ENCODE measurements around the gene SPATA32.
"Not testable (repeated sequence)": the region's sequence is repeated elsewhere in the genome, so short reads cannot be mapped to it uniquely, and the experiment has no call there.

Gene SPATA32

DNA sequence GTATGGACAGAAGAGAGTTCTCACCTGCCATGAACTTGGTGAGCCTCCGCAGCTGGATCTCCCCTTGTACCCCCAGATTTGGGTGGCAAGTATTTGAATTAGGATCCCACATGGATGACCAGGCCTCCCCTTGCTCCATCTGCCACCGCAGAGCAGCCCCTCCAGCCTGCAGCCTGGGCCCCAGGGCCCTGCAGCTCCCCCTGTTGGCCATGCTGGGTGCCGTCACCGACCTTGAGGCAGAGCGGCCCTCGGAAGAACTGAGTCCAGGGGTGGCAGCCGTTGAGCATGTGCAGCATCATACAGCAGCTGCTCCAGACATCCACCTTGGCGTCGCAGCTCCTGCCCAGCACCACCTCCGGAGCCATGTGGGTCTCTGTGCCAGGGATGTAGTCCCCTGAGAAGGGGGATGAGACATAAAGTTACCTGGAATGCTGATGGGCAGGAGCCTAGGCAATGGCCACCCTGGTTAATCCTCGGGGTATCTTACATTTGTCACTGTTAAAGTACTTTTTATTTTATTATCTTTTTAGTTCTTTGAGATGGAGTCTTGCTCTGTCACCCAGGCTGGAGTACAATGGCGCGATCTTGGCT, 9.0 kb upstream of the SPATA32 start:
- DNase-seq: peak; percentile 47

DNA sequence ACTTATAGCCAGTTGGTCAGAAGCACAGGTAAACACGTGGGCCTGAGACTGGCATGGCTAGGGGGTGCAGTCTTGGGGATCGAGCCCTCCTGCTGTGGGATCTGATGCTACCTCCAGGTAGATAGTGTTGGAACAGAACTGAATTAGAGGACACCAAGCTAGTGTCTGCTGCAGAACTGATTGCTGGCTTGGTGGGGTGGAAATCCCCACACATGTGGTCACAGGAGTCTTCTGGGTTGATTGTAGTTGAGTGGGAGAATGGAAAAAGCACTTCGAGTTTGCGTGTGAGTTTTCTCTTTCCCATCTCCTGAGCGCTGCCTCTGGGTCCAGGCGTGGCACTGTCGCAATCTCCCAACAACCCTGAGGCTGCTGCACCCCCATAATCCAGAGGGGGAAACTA, 8.0 kb upstream of the SPATA32 start:
- no peak for DNase-seq

DNA sequence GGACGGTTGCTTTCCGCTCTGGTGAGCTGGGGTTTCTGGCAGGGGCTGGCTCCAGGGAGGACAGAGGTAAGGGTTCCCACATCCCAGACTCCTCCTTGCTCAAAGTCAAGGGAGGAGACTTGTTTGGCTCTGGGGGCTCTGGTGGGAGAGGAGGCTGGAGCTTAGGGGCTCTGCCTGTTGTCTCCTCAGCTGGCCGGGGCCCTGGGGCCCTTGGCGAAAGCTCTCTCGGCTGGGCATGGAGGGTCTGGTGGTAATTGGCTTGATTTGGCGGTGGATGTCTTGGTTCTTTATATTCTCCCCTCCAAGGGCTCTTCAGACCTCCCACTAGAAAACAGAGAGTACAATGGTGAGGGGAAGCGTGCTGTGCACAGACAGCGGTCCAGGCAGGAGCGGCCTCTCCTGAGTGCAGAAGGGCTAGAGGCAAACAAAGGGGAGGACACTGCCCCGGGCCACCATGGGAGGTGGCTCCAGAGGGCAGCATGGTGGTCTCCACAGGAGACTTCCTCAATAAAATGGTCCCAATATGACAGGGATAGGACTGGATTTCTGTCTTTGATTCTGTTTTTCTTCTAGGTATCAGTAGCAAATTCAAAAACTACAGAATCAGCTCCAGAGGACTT, 5.7 kb upstream of the SPATA32 start:
- DNase-seq: no peak

DNA sequence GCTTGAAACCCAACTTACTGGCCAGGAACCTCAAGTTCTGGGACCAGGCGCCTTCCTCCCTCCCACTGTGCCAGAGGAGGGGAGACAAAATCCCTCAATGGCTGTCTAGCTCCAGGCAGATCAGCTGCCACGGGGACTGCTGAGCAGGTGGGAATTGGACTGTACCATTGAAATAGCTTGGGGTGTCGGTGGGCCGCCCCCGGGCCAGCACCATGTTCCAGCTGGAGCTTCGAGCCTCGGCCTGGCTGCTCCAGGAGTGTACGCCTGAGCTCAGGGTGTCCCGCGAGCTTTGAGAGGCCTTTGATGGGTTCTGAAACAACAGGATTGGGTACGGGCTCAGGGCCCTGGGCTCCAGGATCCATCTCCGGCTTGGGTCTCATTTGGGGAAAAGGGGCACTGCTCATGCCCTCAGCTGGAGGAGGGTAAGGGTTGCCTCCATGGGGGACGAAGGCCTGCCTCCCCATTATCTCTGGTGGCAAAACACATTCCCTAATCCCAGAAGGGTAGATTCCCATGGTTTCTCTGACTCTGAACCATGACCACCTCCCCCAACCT, 4.6 kb upstream of the SPATA32 start:
- DNase-seq: no peak

DNA sequence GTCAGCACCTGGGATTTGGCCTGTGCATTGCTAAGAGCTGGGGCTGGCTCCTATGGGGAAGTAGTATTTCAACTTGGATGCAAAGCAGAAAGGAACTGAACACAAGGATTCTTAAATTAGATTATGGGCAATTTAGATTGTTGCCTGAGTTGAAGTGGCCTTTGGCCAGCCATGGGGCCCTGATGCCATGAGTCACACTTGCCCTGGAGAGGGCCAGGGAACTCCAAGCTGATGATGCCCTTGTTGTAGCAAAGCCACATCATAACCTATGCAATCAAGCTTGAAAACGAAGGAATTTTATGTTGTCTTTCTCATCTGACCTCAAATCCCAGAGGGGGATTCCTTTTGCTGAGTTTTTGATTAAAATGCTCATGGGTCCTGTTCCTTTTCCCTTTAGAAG, 3.9 kb upstream of the SPATA32 start:
- no peak for DNase-seq

DNA sequence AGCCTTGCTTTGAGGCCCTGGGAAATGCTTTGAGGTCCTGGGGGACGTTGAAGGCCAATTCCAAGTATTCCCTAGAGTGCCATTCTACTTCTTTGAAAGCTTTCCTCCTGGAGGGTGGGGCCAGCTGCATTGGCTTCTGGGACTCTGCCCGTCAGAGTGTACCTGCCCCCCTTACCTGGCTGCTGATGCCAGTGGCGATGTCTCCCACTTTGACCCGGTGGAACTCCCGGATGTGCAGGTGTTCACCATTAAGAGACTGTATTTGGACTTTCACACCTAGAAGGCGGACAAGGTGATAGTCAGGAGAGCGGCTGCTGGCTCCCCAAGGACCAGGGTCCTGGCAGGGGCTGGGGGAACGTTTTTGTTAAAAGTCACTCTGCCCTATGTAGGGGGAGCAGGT, 3.1 kb upstream of the SPATA32 start:
- DNase-seq: no peak

DNA sequence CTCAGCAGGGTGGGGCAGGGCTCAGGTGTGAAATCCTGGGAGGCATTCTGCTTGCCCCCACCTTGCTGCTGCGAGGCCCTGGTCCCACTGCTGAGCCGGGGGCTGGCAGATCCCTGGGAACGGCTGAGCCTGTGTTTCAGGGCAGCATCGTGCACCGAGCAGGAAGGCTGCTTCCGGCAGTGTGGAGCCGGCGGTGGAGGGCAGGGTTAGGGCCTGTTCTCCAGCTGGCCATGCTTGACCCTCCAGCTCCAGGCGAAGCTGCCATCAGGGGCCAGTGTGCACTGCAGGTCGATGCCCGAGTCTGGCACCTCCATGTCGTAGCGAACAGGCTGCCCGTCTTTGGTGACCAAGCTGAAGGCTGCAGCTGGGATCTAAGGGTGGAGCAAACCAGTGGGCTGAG, 2.5 kb upstream of the SPATA32 start:
- no peak for DNase-seq

DNA sequence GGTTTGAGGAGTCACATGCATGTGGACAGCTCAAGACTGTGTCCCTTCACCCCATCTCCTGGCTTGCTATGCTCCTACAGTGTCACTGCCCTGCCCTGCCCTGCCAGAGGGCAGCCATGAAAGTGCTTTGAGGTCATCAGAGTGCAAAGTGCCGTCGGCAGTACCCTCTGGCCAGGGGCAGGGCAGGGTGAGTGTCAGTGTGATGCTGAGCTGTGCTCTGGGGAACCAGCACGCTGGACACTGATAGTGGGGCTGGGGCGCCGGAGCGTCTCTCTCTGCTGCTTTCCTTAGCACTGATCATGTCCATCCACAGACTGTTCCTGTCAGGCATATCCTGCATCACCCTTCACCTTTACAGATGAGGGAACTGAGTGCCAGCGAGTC, 1.6 kb upstream of the SPATA32 start:
- no peak for DNase-seq

DNA sequence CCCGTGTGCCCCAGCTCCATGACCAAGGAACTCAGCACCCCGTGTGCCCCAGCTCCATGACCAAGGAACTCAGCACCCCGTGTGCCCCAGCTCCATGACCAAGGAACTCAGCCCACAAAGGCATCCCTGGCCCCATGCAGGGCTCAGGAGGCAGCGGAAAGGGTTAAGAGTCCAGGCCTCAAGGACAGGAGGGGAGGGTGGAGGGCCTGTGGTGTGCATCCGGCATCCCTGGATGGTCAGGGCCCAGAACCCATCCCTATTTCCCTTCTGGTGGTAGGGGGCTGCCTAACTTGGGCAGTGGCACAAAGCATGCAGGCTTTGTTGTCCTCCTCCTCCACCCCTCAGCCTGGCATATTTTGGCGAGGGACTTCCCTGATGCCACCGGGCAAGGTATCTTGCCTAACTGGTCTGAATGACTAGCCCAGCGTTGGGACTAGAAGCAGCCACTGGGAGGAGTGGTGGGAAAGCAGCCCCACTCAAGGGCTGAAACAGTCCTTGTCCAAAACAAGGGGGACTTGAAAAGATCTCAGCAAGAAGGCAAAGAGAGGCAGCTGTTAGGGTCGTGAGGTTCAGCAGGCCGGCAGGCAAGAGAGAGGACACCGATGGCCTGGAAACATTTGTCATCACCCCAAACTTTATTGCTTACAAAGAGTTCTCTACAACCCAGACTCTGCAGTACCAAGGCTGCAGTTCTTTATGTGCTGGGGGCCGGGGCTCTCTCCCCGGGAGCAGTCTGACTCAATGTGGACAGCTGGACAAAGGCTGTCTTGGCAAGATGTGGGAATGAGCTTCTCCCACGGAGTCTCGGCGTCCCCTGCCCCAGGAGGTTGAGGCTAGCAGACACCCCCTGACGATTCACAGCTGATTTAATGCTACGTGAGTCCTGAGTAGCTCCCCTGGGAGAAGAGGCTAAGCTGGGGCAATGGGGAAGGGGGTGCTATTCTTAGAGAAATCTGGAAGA, 902 bp upstream of the SPATA32 start:
- no peak for DNase-seq

DNA sequence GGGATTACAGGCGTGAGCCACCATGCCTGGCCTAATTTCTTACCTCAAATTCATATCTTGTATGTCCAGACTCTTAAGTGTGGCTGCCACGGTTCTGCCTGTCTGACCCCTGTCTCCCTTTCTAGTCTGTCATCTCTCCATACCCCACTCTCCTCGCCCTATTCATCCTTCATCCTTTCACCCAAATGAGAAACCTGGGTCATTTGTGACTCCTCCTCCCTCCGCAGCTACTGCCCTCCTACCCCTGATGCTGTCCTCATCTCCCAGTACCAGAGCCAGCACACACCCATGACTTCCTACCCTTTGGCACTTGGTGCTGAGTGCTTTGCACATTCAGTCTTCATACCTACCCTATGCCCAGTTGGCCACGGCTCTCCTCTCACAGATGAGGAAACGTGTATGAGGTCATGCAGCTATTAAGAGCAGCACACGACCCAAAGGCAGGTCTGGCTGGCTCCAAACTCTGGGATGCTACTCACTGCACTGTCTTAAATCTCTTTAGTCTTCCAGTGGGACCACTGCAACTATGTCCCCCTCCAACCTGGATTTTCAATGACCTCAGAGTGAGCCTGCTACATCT, 1.6 kb downstream of the SPATA32 start:
- no peak for DNase-seq

DNA sequence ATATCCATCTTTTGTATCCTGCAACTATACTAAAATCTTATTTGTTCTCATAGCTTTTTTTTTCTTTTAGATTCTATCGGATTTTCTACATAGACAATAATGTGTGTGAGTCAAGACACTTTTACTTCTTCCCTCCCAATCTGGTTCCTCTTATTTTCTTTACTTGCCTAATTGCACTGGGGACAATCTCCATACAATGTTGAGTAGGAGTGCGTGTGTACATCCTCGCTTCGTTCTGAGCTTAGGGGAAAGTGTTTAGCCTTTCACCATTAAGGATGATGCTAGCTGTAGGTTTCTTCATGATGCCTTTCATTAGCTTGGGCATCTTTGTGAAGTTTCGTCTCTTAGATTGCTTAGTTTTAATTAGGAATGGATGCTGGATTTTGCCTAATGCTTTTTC, 2.9 kb downstream of the SPATA32 start:
- DNase-seq: no peak

DNA sequence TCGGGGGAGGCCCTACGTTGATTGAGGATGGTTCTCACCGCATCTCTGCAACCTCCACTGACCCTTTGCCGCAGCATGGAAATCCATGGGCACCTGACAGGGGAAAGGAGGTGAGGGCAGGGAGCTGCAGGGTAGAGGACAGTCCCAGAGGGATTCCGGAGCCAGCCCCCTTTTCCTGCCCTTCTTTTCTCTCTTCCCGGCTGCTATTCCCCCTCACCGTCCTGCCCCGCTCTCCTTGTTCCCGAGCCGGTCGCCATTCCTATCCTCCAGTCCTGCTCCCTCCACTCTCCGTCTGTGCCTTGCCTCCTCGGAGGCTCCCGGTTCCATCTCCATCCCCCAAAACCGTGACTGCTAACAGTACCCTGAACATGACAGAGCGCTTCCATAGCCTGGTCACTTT, 4.8 kb downstream of the SPATA32 start:
- DNase-seq: no peak

DNA sequence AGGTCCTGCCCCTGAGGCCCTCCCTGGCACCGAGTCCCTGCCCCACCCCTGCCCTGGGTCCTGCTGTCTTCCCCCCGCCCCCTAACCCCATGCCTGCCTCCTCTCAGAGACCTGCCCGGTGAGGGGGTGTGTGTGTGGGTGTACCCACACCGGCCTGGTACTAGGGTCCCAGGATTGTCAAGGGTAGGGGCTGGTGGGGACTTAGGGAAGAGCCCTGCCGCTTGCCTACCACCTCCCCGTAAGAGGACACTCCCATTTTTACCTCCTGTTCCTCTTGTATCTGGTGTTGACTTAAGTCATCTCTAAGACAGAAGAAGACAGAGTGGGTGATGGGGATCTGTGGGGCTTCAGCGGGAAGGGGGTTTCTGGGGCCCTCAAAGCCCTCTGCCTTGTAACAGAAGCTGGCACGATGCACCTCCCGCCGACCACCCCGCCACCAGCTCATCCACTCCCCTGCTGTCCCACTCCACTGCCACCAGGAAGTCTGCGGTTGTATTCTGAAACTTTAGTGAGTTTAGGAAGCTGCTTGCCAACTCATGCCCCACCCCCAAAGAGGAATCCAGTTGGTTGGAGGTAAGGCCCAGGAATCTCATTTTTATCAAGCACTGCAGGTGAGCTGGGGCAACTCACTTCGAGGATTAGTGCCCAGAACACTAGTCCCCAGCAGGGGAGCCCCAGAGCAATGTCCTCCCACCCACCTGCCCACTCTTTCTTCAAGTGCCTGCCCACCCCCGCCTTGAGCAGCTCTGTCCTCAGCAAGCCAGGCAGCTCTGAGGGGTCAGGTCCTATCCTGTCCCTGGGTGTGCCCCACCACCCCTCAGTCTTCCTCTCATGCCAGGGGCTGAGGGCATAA, 5.6 kb downstream of the SPATA32 start:
- no peak for DNase-seq

DNA sequence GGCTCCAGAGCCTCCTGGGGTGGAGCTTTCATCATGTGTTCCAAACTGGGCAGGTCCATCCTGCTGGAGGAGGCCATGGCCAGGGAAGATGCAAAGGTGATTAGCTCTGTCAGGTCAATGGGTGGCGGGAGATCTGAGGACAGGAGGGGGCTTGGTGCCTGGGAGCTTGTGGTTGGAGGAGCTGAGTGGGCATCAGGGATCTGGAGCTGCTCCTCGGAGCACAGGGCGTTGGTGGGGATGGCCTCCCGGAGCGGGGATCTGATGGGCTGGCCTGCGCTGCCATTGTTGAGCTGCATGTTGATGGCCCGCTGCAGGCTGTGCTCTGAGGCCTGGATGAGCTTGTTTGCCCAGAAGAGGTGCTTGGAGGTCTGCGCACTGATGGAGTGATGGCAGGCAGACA, 6.5 kb downstream of the SPATA32 start:
- no peak for DNase-seq

DNA sequence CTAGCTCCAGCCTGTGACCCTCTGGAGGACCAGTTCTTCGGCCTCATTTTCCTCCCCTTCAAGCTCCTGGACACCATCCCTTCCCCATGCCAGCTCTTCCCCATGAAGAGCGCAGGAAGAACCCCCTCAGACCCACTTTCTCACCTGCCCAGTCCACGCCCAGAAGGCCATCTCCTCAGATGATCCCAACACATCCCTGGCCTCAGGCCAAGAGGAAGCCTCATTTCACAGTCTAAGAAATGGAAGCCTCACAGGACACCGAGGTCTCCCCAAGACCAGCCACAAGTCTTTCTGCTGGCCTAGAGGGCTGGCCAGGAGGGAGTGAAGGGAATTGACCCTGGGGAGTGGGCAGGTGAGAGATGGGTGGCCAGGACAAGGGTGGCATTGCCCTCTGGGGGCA, 8.0 kb downstream of the SPATA32 start:
- no peak for DNase-seq

DNA sequence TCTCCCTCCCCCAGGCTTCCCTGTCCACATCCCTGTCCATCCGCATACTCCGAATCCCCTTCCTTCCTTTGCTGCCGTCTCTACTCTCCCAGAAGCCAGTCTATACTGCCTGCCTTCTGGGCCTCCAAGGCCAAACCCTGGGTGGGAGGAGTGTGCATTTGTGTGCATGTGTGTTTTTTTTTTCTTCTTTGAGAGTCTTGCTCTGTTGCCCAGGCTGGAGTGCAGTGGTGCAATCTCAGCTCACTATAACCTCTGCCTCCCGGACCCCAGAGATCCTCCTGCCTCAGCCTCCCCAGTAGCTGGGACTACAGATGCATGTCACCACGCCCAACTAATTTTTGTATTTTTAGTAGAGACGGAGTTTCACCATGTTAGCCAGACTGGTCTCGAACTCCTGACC, 8.7 kb downstream of the SPATA32 start:
- DNase-seq: not testable (repeated sequence)

DNA sequence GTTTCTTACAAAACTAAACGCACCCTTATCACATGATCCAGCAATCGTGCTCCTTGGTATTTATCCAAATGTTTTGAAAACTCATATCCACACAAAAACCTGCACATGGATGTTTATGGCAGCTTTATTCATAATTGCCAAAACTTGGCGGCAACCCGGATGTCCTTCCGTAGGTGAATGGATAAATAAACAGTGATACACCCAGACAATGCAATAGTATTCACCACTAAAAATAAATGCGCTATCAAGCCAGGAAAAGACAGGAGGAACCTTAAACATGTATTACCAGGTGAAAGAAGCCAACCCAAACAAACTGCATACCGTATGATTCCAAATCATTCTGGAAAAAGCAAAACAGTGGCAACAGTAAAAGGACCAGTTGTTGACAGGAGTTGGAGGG, 10.0 kb downstream of the SPATA32 start:
- DNase-seq: no peak

DNA sequence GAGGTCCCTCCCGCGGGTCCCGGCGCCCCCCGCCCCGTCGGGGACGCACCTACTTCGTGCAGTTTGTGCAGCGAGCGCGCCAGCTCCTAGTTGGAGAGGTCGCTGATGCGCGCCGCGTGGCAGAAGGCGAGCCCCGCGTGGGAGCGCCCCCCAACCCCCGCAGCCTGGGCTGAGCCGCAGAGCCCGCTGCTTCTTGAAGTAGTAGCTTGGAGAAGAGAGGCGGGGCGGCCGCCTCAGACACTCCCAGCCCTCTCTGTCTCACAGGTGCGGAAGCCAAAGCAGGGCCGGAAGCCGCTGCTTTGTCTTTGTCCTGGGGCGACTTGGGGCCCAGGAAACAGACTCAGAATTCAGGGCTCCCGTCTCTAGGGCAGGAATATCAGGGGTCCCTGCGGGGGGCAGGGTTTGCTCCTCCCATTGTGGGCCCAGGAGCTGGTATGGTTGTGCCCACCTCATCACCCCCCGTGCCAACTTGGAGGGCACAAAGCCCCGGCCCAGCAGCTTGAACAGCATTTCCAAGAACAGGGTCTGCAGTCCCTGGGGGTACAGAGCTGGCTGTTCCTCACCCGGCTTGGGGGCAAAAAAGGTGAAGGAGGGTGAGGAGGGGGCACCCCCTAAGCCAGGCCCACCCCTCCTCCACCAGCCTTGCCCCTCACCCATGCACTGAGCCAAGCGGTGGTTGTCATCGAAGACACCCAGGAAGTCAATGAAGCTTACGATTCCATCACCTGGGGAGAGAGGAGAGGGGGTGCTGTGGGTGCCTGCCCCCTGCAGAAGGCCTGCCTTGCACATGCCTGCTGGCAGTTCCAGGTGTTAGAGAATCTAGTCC, 13.5 kb downstream of the SPATA32 start:
- peak; percentile 75 for DNase-seq

DNA sequence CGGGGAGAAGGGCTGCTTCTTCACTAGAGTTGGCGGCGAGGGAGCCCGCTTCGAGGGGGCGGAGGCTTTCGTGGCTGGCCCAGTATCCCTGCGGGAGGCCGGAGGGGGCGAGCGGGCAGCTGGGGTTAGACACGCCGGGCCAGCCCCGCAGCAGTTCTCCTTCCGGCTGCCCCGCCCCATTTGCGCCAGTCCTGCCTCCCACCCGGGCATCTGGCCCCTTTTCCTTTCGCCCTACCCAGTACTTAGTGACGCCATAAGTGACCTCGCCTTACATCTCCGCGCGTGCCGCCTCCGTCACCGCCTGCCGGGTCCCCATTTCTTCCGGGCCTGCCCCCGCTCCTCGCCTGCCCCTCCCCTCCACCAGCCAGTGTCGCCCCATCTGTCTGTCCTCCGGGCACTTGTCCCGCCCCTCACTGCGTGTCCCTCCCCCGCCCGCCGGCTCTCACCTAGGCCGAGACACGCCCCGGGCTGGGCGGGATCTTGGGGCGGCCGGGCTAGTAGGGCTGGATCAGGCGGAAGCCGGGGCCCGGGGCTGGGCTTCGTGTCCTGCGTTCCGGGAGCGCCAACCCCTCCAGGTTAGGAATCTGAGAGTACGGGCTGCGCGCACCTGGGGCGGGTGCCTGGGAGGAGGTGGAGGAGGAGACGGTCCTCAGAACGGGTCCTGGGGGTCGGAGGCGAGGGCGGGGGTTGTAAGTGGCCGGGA, 14.3 kb downstream of the SPATA32 start:
- DNase-seq: peak; percentile 97

DNA sequence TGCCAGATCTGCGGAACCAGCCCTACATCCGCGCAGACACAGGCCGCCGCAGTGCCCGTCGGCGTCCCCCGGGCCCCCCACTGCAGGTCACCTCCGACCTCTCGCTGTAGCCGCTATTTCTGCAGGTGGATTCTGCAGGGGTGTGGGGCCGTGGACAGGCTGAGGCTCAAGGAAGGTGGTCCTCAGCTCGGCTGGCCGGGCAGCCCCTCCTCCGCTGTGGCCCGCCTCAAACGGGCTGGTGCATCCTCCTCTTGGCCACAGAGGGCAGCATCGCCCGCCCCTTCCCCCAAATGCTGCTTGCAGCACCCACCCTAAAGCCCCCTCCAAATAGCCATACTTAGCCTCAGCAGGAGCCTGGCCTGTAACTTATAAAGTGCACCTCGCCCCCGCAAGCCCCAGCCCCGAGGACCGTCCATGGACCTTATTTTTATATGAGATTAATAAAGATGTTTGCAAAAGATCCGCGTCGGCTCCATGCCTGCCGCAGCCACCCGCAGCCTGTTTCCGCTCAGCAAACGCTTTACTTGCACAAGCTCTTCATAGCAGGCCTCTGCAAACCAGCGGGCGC, 14.9 kb downstream of the SPATA32 start:
- DNase-seq: no peak

Measured in T-helper 9 cell (primary cell).